NT2/D1 (cell line): Measurements from ENCODE around the gene EMID1.

Source experiments
- DNase-seq: peaks from one replicate; pipeline ENCODE4 v3.0.0-alpha.2; 2011; ENCODE audit warnings: low read depth, low spot score
- H3K27me3 ChIP-seq: 2 replicates; pipeline ENCODE4 v1.6.0; 2011; ENCODE audit warnings: mild to moderate bottlenecking; ENCODE audit not compliant: insufficient read length, insufficient read depth
- H3K36me3 ChIP-seq: 2 replicates; pipeline ENCODE4 v1.6.1; 2011; ENCODE audit warnings: mild to moderate bottlenecking, low read length, mixed read lengths; ENCODE audit not compliant: insufficient read depth, insufficient read length
- H3K4me1 ChIP-seq: 2 replicates; pipeline ENCODE4 v1.5.1; 2011; ENCODE audit not compliant: insufficient read depth, insufficient read length
- H3K4me3 ChIP-seq: 2 replicates; pipeline ENCODE4 v1.5.1; 2011; ENCODE audit warnings: low read depth; ENCODE audit not compliant: insufficient read length
- H3K9ac ChIP-seq: 2 replicates; pipeline ENCODE4 v1.6.0; 2011; ENCODE audit warnings: low read depth; ENCODE audit not compliant: insufficient read length
- H3K9me3 ChIP-seq: 2 replicates; pipeline ENCODE4 v1.5.1; 2011; ENCODE audit warnings: mild to moderate bottlenecking, low read length; ENCODE audit not compliant: insufficient read depth
- SUZ12 ChIP-seq: IDR thresholded peaks from 2 replicates; pipeline ENCODE4 v1.6.1; 2011; ENCODE audit not compliant: insufficient read length, insufficient read depth; ENCODE audit errors: extremely low read depth
- YY1 ChIP-seq: IDR thresholded peaks from 2 replicates; pipeline ENCODE4 v1.6.1; 2011; ENCODE audit not compliant: insufficient read length, insufficient read depth
- ZNF274 ChIP-seq: IDR thresholded peaks from 2 replicates; pipeline ENCODE4 v1.6.1; 2011; ENCODE audit warnings: mild to moderate bottlenecking, low read depth, low read length

EMID1 gene

DNA sequence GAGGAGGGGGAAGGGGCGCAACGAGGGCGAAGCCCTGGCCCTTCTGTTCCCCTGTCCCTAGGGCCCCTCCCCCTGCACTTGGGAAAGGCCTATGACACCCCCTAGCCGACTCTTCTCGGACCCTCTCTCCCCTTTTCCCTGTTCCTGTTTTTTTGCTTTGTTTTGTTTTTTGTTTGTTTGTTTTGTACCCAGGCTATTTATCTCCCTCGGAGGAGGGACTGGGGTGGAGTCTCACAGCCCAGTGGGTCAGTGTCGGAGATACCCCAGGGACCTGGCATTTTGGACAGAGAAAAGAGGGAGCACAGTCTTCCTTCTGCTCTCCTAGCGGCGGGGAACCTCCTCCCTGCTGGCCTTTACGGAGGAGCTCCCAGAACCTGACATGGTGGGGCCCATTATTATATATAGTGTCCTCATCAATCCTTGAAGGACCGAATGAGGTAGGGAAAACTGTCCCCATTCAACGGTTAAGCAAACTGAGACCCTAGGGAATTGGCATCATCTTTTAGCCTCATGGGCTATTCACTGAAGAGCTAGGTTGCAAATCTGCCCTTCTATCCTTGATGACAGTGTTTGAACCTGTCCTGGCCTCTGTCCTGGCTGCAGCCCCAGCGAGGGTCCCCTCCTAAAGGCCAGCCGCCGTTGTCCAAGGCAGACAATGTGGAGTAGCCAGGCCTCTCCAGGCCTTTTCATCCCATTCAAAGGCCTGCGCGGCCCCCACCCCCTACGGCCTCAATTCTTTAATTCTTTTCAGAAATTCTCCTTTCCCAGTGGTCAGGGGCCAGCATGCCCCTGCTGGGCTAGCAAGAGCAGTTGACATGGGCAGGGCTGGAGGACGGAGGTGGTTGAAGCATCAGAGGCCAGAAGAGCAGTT lies 911 bp downstream of the EMID1 start:
- peaks cover 3% of the 10 kb centered on the region for H3K27me3 ChIP-seq

GRCh38 chr22:29207243-29207550 lies 1.5 kb downstream of the EMID1 start:
- Histone ChIP-seq H3K4me1 (peaks cover 24% of the 10 kb centered on the region), H3K9me3 (no peaks in the 10 kb centered on the region), H3K4me3 (no peak overlapping the region), H3K9ac (no peak overlapping the region), H3K36me3 (no peaks in the 10 kb centered on the region), H3K27me3 (peaks cover 3% of the 10 kb centered on the region)
- TF ChIP-seq YY1 (no peak), SUZ12 (no peak), ZNF274 (no peak)
- no peak for DNase-seq

More for the DNA sequence above, 911 bp downstream of the EMID1 start:
- no peak for TF ChIP-seq SUZ12
- no peak for TF ChIP-seq ZNF274
- no peak for TF ChIP-seq YY1
- no peak for DNase-seq
- Histone ChIP-seq H3K4me3 (peak overlapping the region; percentile 65), H3K4me1 (peaks cover 24% of the 10 kb centered on the region), H3K9me3 (no peaks in the 10 kb centered on the region), H3K9ac (peak overlapping the region; percentile 74), H3K36me3 (no peaks in the 10 kb centered on the region)

DNA sequence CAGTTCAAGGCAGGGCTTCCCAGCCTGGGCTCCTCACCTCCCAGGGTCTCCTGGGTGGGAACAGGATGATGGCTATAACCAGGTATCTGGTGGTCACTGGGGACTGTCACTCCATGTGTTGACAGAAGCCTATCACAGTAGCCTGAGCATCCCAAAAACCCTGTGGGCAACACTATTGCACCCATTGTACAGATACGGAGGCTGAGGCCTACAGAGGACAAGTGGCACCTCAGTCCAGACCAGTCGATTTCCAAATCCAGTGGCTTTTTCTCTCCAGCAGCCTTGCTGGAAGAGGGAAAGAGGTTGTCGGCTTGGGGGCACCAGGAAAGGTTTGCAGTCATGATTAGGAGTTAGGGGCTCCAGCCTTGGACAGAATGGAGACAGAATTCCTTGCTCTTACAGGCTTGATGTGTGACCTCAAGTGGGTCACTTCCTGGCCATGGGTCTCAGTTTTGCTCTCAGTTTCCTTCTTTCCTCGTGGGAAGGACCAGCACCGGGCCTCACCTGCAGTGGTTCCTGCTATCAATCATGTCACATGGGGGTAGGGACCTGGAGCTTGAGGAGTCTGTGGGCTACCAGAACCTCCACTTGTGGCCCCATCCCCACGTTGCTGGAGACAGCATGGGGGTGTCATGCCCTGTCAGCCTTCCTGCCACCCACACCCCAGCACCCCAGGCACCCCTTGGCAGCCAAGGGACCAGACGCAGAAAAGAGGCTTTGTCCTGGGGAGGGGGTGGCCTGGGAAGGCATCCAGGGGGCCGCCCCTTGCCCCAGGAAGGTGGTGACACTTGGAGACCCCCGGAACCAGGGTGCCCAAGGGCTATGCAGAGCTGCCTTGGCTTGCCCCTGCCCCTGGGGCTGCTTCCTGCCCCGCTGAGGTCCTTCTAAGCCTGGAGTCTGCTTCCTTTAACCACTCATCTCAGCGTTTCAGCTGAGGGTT lies 2.1 kb downstream of the EMID1 start:
- TF ChIP-seq SUZ12, result no peak
- TF ChIP-seq YY1, result no peak
- no peak for TF ChIP-seq ZNF274
- no peaks in the 10 kb centered on the region for H3K9me3 ChIP-seq
- H3K4me1 ChIP-seq, result peaks cover 24% of the 10 kb centered on the region
- H3K4me3 ChIP-seq, result no peak overlapping the region
- H3K36me3 ChIP-seq, result no peaks in the 10 kb centered on the region
- no peak for DNase-seq
- H3K27me3 ChIP-seq, result peaks cover 3% of the 10 kb centered on the region
- no peak overlapping the region for H3K9ac ChIP-seq

DNA sequence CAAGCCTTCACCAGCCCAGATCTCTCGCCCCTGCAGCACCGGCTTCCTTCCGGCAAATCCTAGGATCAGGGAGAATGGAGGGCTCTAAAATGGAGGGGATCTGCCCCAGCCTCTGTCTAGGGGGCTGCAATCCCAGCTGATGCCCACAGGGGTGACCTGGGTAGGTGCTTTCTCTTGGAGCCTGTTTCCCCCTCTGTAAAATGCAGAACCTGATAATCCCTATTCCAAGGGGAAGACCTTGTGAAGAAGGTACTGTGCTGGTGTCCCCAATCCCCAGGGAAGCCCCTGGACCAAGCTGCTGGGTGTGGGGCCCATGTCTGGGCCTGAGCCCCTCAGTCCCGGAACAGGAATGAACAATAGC lies 2.8 kb downstream of the EMID1 start:
- Histone ChIP-seq H3K4me3 (no peak overlapping the region), H3K9me3 (no peaks in the 10 kb centered on the region), H3K4me1 (peaks cover 24% of the 10 kb centered on the region), H3K9ac (no peak overlapping the region), H3K27me3 (peaks cover 3% of the 10 kb centered on the region), H3K36me3 (no peaks in the 10 kb centered on the region)
- no peak for DNase-seq
- no peak for TF ChIP-seq YY1

DNA sequence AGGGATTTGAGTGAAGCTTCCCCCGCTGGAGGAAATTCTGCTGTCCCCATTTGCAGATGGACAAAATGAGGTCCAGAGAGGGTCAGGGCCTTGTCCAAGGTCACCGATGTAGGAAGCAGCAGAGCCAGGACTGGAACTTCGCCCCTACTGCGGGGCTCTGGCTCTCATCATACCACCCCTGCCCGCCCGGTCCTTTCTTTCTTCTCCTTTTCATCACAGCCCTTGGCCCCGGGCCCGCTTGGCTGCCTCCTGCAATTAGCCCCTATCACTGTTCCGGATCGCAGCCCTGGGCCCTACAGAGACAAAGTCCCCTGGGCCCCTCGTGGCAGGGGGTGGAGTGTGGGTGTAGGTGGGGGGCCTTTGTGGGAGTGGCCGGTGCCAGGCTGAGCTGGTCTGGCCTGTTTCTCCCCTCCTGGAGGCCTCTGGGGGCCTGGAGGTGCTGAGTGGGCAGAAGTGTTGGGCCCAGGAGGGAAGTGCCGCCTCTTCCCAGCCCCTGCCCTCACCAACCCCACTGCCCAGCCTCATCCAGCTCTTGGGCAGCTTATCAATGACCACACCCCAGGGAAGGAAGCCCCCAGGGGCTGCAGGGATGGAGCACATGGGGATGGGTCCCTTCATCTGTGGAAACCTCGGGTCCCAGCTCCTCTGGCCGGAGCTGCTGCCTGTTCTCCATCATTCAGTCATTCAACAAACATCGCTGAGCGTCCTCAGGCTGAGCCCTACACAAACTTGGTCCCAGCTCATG lies 3.4 kb downstream of the EMID1 start:
- DNase-seq, result no peak
- Histone ChIP-seq H3K4me1 (peaks cover 24% of the 10 kb centered on the region), H3K27me3 (peaks cover 3% of the 10 kb centered on the region), H3K9me3 (no peaks in the 10 kb centered on the region), H3K9ac (no peak overlapping the region), H3K4me3 (no peak overlapping the region), H3K36me3 (no peaks in the 10 kb centered on the region)
- TF ChIP-seq SUZ12 (no peak), ZNF274 (no peak), YY1 (no peak)

DNA sequence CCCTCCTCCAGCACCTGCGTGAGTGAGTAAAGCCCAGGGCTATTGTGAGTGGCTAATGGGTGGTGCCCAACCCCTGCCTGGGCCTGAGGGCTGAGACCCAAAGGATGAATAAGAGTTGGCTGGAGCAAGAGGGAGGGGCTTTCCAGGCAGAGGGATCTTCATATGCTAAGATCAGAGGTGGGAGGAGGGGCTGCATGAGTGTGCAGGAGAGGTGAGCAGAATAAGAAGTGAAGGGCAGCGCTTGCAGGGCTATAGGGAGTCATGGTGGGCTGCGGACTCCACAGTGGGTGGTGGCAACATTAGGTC lies 3.9 kb downstream of the EMID1 start:
- peak; percentile 27 for DNase-seq
- Histone ChIP-seq H3K4me3 (no peak overlapping the region), H3K36me3 (no peaks in the 10 kb centered on the region), H3K9me3 (no peaks in the 10 kb centered on the region), H3K4me1 (peaks cover 25% of the 10 kb centered on the region), H3K27me3 (peaks cover 3% of the 10 kb centered on the region), H3K9ac (no peak overlapping the region)
- TF ChIP-seq ZNF274 (no peak), YY1 (no peak)

DNA sequence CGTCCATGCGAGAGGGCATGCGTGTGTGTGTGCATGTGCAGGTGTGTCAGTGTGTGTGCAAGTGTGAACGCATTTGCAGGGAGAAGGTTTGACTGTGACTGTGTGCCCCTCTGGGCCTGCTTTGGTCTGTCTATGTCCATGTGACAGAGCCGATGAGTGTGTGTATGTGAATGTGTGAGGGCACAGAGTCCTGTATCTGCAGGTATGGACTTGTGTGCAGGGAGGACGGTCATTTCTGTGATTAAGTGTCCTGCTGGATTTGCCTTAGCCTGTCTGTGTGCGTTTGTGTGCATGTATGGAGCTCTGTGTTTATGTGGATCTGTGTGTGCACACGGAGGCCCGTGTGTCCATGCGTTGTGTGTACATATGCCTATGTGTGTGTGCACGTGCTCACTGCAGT lies 5.4 kb downstream of the EMID1 start:
- no peak for TF ChIP-seq YY1
- Histone ChIP-seq H3K9ac (peak overlapping the region; percentile 36), H3K4me3 (no peak overlapping the region), H3K9me3 (no peaks in the 10 kb centered on the region), H3K27me3 (peaks cover 2% of the 10 kb centered on the region), H3K4me1 (peaks cover 26% of the 10 kb centered on the region), H3K36me3 (no peaks in the 10 kb centered on the region)
- no peak for DNase-seq
